Dermis blood vessel endothelial cell (primary cell): ENCODE results near the gene ARHGEF2. TPM values are rescaled to one million over a fixed set of nuclear protein-coding genes. Genes with fewer than 3 reads are reported as not detected.
"Not testable (repeated sequence)": the region's sequence is repeated elsewhere in the genome, so short reads cannot be mapped to it uniquely, and the experiment has no call there.

Experiments
- DNase-seq: peaks from one replicate; pipeline ENCODE4 v3.0.0; 2010
- total RNA-seq: library from RNA; depleted of rRNA; stranded (reverse); fragments of >200 nt; gene quantifications from 2 replicates; pipeline ENCODE4 v1.2.3, GENCODE V29; 2014

ARHGEF2 gene
- total RNA-seq, 1 donor from 2014 or later = 101 TPM

GRCh38 chr1:155990005-155990739 lies 11.8 kb upstream of the ARHGEF2 start:
- no peak for DNase-seq

- DNase-seq = peak; percentile 84
Observed at GRCh38 chr1:155989242-155990004, 11.1 kb upstream of the ARHGEF2 start.

- not testable (repeated sequence) for DNase-seq
Observed at GRCh38 chr1:155984903-155985645, 6.7 kb upstream of the ARHGEF2 start.

- DNase-seq = no peak
Observed at GRCh38 chr1:155984341-155984740, 6.0 kb upstream of the ARHGEF2 start.

GRCh38 chr1:155983191-155984024 lies 5.1 kb upstream of the ARHGEF2 start:
- DNase-seq = no peak

- DNase-seq = no peak
Observed at GRCh38 chr1:155982106-155982505, 3.8 kb upstream of the ARHGEF2 start.

GRCh38 chr1:155981266-155982088 lies 3.1 kb upstream of the ARHGEF2 start:
- peak; percentile 56 for DNase-seq

GRCh38 chr1:155979597-155980343 lies 1.4 kb upstream of the ARHGEF2 start:
- no peak for DNase-seq

GRCh38 chr1:155978973-155979429 lies 654 bp upstream of the ARHGEF2 start:
- no peak for DNase-seq

GRCh38 chr1:155977690-155978324 lies 540 bp downstream of the ARHGEF2 start:
- peak; percentile 47 for DNase-seq

- DNase-seq = no peak
Observed at GRCh38 chr1:155976913-155977689, 1.2 kb downstream of the ARHGEF2 start.

GRCh38 chr1:155976062-155976912 lies 2.1 kb downstream of the ARHGEF2 start:
- no peak for DNase-seq

GRCh38 chr1:155975375-155976061 lies 2.8 kb downstream of the ARHGEF2 start:
- DNase-seq = no peak

- DNase-seq = no peak
Observed at GRCh38 chr1:155974208-155975115, 3.9 kb downstream of the ARHGEF2 start.

GRCh38 chr1:155973723-155974122 lies 4.6 kb downstream of the ARHGEF2 start:
- DNase-seq = no peak
